SHP77 (cell line): ENCODE measurements around the gene CSRNP3.
"Not testable (repeated sequence)": the region's sequence is repeated elsewhere in the genome, so short reads cannot be mapped to it uniquely, and the experiment has no call there.

ENCODE experiments used
- DNase-seq, 2 experiments: peaks; one replicate each; lab custom pipeline; 2025; lab: John Stamatoyannopoulos, UW

The CSRNP3 gene

GRCh38 chr2:165634282-165634681 lies 164.8 kb downstream of the CSRNP3 start:
- no peak for DNase-seq

DNA sequence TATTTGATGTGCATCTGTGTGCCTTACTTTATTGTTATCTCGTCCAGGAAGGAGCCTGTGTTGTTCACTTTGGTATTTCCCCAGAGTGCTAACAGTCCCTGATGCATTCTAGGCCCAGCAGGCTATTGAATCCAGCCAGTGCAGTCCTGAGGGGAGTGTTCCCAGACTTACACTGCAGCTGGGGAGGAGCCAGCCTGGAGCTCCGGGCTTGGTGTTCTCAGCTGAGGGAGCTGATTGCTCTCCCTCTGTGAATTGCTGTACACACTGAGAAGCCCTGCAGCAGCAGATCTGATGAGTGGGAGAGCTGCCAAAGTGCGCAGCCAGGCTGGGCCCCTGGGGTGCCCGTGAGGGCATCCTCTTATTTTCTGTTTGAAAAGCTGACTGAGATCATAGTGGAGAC lies 165.4 kb downstream of the CSRNP3 start:
- DNase-seq = no peak

DNA sequence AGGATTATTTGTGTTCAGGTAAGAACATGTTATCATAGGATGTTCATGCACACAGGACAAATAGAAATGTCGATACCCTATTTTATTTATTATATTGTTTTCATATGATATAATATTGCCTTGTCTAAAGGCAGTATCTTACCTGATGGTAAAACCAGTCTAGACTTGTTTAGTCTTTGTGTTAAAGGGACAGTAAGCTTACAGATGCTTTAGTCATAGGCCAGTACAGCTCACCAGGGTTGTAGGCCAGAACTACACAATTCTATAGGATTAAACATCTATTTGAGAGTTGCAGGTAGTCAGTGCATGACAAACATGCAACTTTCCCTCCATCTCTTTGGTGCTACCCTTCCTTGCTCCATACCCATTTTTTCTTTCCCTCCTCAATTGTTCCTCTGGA lies 166.0 kb downstream of the CSRNP3 start:
- no peak for DNase-seq

- DNase-seq = no peak
These were observed 167.5 kb downstream of the CSRNP3 start for GRCh38 chr2:165636959-165637358.

- no peak for DNase-seq
These were observed 167.9 kb downstream of the CSRNP3 start for GRCh38 chr2:165637396-165637795.

GRCh38 chr2:165639504-165639903 lies 170.0 kb downstream of the CSRNP3 start:
- no peak for DNase-seq

DNA sequence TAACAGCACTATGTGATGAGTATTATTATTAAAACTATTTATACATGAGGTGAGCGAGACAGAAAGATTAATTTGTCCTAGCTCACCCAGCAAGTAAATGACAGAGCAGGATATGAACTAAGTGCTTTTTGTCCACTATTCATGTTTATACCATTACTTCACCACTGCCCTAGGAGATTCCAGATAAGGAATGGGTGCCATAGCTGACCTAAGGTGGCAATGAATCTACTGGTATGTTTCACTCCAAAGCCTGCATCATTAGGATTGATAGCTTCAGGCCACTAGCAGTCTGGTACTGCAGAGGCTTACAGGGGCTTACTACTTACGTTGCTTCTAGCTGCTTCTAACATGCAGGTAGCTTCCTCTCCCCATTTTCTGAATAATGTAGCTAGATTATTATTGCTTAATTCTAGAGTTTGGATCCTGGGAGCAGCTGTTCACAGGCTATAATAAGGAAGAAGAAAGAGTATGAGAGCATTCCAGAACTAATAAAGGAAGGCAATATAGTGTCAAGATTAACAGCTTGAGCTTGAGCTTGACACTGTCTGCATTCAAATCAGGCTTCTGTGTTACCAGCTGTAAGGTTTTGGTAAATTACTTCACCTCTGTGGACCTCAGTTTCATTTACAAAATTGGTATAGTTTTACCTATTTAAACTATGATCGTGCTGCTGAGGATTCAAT lies 170.9 kb downstream of the CSRNP3 start:
- DNase-seq = no peak

GRCh38 chr2:165645930-165646831 lies 176.7 kb downstream of the CSRNP3 start:
- DNase-seq = no peak

- DNase-seq = no peak
These were observed 177.9 kb downstream of the CSRNP3 start for GRCh38 chr2:165647409-165647808.

DNA sequence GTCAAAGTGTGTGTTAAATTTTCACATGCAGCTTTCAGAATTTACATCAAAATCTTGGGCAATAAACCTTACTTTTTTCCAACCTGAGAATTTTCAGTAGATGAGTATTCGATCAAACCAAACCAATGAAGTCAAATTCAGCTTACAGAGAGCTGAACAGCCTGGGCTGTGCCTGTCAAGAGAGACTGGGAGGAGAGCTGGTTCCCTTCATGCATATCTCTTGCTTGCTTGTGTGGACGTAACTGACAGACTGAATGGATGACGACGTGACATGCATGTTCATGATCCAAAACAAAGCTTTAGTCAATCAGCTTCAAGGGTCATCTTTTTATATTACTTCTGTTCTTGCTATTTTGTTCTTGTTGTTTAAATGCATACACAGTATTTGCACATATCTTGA lies 179.3 kb downstream of the CSRNP3 start:
- no peak for DNase-seq

GRCh38 chr2:165651233-165651632 lies 181.7 kb downstream of the CSRNP3 start:
- DNase-seq = no peak

- DNase-seq = no peak
These were observed 186.2 kb downstream of the CSRNP3 start for GRCh38 chr2:165655661-165656060.

GRCh38 chr2:165660361-165660760 lies 190.9 kb downstream of the CSRNP3 start:
- DNase-seq = no peak

DNA sequence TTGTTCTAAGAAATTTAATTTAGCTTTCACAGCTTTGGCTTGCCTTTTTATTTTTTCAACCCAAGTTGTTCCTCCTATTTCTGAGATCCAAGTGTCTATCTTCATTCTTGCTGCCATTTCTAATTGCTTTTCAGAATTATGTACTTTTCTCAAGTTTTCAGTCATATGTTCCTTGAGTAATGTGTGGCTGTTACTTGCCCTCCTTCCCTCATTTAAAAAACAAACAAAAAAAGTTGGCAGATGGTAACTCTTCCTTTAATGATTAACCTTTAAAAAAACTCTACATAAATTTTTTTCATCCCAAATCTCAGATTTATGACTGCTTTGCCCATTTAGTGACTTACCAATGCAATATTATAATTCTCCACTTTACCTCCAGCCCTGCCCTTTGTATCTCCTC lies 193.2 kb downstream of the CSRNP3 start:
- DNase-seq = no peak

DNA sequence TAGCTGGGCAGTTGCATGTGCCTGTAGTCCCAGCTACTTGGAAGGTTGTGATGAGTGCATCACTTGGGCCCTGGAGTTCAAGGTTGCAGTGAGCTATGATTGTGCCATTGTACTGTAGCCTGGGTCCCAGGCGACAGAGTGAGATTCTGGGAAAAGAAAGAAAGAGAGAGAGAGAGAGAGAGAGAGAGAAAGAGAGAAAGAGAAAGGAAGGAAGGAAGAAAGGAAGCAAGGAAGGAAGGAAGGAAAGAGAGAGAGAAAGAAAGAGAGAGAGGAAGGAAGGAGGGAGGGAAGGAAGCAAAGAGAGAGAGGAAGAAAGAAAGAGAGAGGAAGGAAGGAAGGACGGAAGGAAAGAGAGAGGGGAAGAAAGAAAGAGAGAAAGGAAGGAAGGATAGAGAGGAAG lies 196.1 kb downstream of the CSRNP3 start:
- no peak for DNase-seq

DNA sequence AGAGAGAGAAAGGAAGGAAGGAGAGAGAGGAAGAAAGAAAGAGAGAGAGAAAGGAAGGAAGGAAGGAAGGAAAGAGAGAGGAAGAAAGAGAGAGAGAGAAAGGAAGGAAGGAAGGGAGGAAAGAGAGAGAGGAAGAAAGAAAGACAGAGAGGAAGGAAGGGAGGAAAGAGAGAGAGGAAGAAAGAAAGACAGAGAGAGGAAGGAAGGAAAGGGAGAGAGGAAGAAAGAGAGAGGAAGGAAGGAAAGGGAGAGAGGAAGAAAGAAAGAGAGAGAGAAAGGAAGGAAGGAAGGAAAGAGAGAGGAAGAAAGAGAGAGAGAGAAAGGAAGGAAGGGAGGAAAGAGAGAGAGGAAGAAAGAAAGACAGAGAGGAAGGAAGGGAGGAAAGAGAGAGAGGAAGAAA lies 196.6 kb downstream of the CSRNP3 start:
- not testable (repeated sequence) for DNase-seq

GRCh38 chr2:165666605-165667004 lies 197.1 kb downstream of the CSRNP3 start:
- no peak for DNase-seq

DNA sequence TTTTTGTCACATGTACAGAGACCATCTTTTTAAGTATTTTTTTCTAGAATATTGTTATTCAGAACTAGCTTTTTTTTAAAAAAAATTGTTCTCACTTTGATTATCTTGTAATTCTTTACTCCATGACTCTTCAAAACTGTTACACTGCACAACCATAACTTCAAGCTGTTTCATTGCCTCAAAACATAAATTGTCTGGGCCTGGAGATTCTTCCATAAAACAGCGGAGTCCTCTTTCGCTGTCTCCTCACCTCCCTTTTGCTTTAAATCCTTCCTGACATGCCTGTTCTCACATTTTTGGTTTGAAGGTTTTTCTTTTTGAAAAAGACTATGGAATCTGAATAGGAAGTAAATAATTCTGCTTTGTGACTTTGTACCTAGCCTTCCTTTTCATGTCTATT lies 197.9 kb downstream of the CSRNP3 start:
- DNase-seq = no peak

DNA sequence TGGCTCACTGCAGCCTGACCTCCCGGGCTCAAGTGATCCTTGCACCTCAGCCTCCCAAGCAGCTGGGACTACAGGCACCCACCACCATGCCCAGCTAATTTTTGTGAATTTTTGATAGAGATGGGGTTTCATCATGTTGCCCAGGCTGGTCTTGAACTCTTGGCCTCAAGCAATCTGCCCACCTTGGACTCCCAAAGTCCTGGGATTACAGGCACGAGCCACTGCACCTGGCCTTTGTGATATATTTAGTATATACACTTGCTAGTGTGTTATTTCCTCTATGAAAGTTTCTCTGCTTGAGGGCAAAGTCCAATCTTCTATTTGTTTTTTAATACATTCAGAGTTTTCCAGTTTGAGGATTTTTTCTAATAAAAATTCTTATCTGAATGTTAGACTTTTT lies 205.3 kb downstream of the CSRNP3 start:
- DNase-seq = no peak

GRCh38 chr2:165675551-165675968 lies 206.1 kb downstream of the CSRNP3 start:
- DNase-seq = peak; percentile 15 to 31

- DNase-seq = no peak
These were observed 209.4 kb downstream of the CSRNP3 start for GRCh38 chr2:165678882-165679281.

DNA sequence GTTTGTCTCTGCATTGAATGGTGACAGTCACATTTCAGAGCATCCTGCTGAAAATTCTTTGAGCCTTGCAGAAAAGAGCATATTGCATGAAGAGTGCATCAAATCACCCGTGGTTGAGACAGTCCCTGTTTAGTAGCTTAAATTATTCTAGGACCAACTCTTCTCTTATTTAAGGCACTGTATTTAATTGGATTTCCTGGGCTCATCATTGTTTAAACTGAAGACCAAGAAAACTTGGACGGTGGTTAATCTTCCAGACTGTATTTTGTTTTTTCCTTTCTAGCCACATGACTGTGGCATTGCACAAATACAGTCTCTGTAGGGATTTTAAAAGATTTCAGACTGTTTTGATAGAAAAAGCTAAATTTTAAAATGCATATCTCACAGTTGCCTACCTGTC lies 210.1 kb downstream of the CSRNP3 start:
- no peak for DNase-seq

DNA sequence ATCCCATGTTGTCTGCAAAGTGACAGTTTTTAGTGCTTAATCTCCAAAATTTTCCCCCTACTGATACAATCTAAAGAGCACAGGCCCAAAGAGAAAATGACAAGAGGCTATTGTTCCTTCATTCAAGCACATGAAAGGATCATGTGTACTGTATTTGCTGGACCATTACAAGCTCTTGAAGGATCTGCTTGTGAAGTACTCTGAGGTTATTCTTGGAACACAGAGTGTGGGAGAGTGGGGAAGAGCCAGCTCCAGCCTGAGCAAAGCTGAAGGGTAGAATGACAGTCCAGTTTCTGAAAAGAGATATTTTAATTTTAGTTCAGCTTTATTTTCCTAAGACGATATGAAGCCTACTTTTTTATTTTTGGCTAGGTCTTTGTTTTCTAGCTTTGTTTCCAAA lies 212.3 kb downstream of the CSRNP3 start:
- no peak for DNase-seq
